ENCODE measurements around the gene IGF2R.

DNA sequence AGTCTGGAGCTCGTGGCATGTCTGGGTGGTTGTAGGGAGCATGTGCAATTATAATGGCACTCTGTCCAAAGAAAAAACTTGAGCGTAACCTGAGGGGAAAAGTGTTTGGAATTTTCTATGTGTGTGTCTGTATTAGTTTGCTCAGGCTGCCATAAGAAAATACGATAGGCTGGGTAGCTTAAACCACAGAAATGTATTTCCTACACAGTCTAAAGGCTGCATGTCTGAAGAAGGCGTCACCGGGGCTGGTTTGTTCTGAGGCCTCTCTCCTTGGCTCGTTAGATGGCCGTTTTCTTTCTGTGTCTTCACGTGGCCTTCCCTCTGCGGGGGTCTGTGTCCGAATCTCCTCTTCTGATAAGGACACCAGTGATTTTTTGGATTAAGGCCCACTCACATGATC is 59.0 kb downstream of the IGF2R start:
- no peak for TF ChIP-seq NFIC (IDR thresholded peaks at IDR 0.05)
- no peak for TF ChIP-seq FOXM1 (IDR thresholded peaks at IDR 0.05; ENCODE audit: borderline replicate concordance, low read depth)
- TF ChIP-seq, protein P1, sequence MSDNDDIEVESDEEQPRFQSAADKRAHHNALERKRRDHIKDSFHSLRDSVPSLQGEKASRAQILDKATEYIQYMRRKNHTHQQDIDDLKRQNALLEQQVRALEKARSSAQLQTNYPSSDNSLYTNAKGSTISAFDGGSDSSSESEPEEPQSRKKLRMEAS (IDR thresholded peaks at IDR 0.05), result no peak
- TF ChIP-seq YY1 (IDR thresholded peaks at IDR 0.05; ENCODE audit: low read depth), result no peak

Measured in Ishikawa (cell line).